ENCODE data around the gene KIF26A.
"Not testable (repeated sequence)": the region's sequence is repeated elsewhere in the genome, so short reads cannot be mapped to it uniquely, and the experiment has no call there.

KIF26A gene

GRCh38 chr14:104225278-104226190, 87.1 kb downstream of the KIF26A start:
- DNase-seq = not testable (repeated sequence)

GRCh38 chr14:104226421-104227383, 88.3 kb downstream of the KIF26A start:
- no peak for DNase-seq

GRCh38 chr14:104227806-104228205, 89.4 kb downstream of the KIF26A start:
- no peak for DNase-seq

GRCh38 chr14:104228221-104228620, 89.8 kb downstream of the KIF26A start:
- no peak for DNase-seq

GRCh38 chr14:104228716-104229533, 90.5 kb downstream of the KIF26A start:
- DNase-seq = no peak

GRCh38 chr14:104229534-104230055, 91.2 kb downstream of the KIF26A start:
- no peak for DNase-seq

GRCh38 chr14:104230119-104230815, 91.9 kb downstream of the KIF26A start:
- DNase-seq = no peak
